ENCODE data around the gene GOLGB1.
"Not testable (repeated sequence)": the region's sequence is repeated elsewhere in the genome, so short reads cannot be mapped to it uniquely, and the experiment has no call there.

GOLGB1 gene

GRCh38 chr3:121743106-121743505 lies 6.4 kb downstream of the GOLGB1 start:
- not testable (repeated sequence) for H3K4ac ChIP-seq (ENCODE audit: low read depth in 1 of 2, low read length in 2 of 2); H2BK12ac ChIP-seq (ENCODE audit: low read length in 2 of 2); H2AFZ ChIP-seq (ENCODE audit: low read depth, low read length); H3K4me1 ChIP-seq (ENCODE audit: control insufficient read depth, insufficient read depth, low read depth, low read length); H2BK120ac ChIP-seq (ENCODE audit: low read depth, low read length); H2AK5ac ChIP-seq (ENCODE audit: low read length, severe bottlenecking); H3K4me3 ChIP-seq (ENCODE audit: insufficient read depth in 1 of 2, low read depth in 1 of 2, low read length in 2 of 2); DNase-seq; H4K91ac ChIP-seq (ENCODE audit: low read length); H3K9ac ChIP-seq (ENCODE audit: low read length); H3K27ac ChIP-seq (ENCODE audit: low read length, poor library complexity, severe bottlenecking); H3K79me1 ChIP-seq (replicated peaks; ENCODE audit: low read length, poor library complexity, severe bottlenecking); H2BK5ac ChIP-seq (ENCODE audit: low read depth, low read length, poor library complexity, severe bottlenecking); H3K9me3 ChIP-seq (ENCODE audit: control insufficient read depth, low read length); H3K4me2 ChIP-seq (ENCODE audit: low read length, poor library complexity, severe bottlenecking); H2BK15ac ChIP-seq (ENCODE audit: low read depth, poor library complexity, severe bottlenecking); H3K23ac ChIP-seq (ENCODE audit: low read length in 2 of 2); H4K8ac ChIP-seq (ENCODE audit: low read length); H3K18ac ChIP-seq (ENCODE audit: low read depth in 1 of 2, low read length in 2 of 2); H3K27me3 ChIP-seq (ENCODE audit: control insufficient read depth in 1 of 2, insufficient read depth in 1 of 2, low read length in 2 of 2); H3K14ac ChIP-seq (ENCODE audit: low read length in 2 of 2)
- peaks cover 0 to 16% of the 10 kb centered on the region in 2 experiments for H3K36me3 ChIP-seq (ENCODE audit: control insufficient read depth in 1 of 2, insufficient read depth in 2 of 2, low read depth in 1 of 2, low read length in 2 of 2)
- 93% methylated on average over 2 of the region's 2 CpGs for WGBS

DNA sequence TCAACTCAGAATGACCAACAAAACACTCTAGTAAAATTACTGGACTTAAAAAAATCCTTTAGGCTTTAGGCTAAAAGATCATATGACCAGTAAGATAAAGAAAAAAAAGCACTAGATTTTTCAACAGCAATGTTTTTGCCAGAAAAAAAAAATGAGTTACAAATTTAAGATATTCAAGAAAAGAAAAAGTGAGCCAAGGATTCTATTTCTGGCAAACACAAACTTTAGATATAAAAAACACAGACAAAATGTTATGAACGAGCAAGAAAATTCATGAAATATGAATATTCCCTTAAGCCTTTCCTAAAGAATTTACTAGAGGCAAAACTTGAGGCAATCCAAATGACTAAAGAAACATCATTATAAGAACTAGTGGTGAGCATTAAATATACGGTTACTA lies 8.6 kb downstream of the GOLGB1 start:
- WGBS: 100% methylated on average over 1 of the region's 2 CpGs
- Histone ChIP-seq H3K4me3 (ENCODE audit: insufficient read depth in 1 of 2, low read depth in 1 of 2, low read length in 2 of 2) (no peak overlapping the region), H3K27ac (ENCODE audit: low read length, poor library complexity, severe bottlenecking) (no peak overlapping the region), H3K18ac (ENCODE audit: low read depth in 1 of 2, low read length in 2 of 2) (no peak overlapping the region), H2AK5ac (ENCODE audit: low read length, severe bottlenecking) (no peak overlapping the region), H3K36me3 (ENCODE audit: control insufficient read depth in 1 of 2, insufficient read depth in 2 of 2, low read depth in 1 of 2, low read length in 2 of 2) (peaks cover 0 to 16% of the 10 kb centered on the region in 2 experiments), H2BK12ac (ENCODE audit: low read length in 2 of 2) (no peak overlapping the region), H3K14ac (ENCODE audit: low read length in 2 of 2) (no peak overlapping the region), H3K9me3 (ENCODE audit: control insufficient read depth, low read length) (no peaks in the 10 kb centered on the region), H3K79me1 (replicated peaks; ENCODE audit: low read length, poor library complexity, severe bottlenecking) (peaks cover 4% of the 10 kb centered on the region), H3K27me3 (ENCODE audit: control insufficient read depth in 1 of 2, insufficient read depth in 1 of 2, low read length in 2 of 2) (no peaks in the 10 kb centered on the region), H2BK120ac (ENCODE audit: low read depth, low read length) (no peak overlapping the region), H3K4ac (ENCODE audit: low read depth in 1 of 2, low read length in 2 of 2) (no peak overlapping the region), H2BK15ac (ENCODE audit: low read depth, poor library complexity, severe bottlenecking) (no peak overlapping the region), H2BK5ac (ENCODE audit: low read depth, low read length, poor library complexity, severe bottlenecking) (no peak overlapping the region), H4K8ac (ENCODE audit: low read length) (no peak overlapping the region), H3K23ac (ENCODE audit: low read length in 2 of 2) (no peak overlapping the region), H3K9ac (ENCODE audit: low read length) (no peak overlapping the region), H3K4me2 (ENCODE audit: low read length, poor library complexity, severe bottlenecking) (no peak overlapping the region), H3K4me1 (ENCODE audit: control insufficient read depth, insufficient read depth, low read depth, low read length) (no peaks in the 10 kb centered on the region), H2AFZ (ENCODE audit: low read depth, low read length) (no peak overlapping the region), H4K91ac (ENCODE audit: low read length) (no peak overlapping the region)
- DNase-seq: no peak

DNA sequence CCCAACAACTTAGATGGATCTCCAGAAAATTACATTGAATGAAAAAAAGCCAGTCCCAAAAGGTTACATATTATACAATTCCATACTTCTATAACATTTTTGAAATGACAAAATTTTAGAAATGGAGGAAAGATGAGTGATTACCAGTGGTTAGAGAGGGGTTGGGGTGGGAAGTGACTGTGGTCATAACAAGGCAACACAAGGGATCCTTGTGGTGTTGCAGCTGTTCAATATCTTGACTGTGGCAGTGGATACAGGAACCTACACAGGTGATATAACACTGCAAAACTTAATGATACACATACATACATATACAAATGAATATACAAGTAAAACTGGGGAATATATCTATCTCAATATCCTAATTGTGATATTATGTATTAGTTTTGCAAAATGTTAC lies 9.6 kb downstream of the GOLGB1 start:
- Histone ChIP-seq H3K18ac (ENCODE audit: low read depth in 1 of 2, low read length in 2 of 2) (no peak overlapping the region), H3K27me3 (ENCODE audit: control insufficient read depth in 1 of 2, insufficient read depth in 1 of 2, low read length in 2 of 2) (no peaks in the 10 kb centered on the region), H2BK120ac (ENCODE audit: low read depth, low read length) (no peak overlapping the region), H4K8ac (ENCODE audit: low read length) (no peak overlapping the region), H2BK15ac (ENCODE audit: low read depth, poor library complexity, severe bottlenecking) (no peak overlapping the region), H2BK5ac (ENCODE audit: low read depth, low read length, poor library complexity, severe bottlenecking) (no peak overlapping the region), H3K4ac (ENCODE audit: low read depth in 1 of 2, low read length in 2 of 2) (no peak overlapping the region), H4K91ac (ENCODE audit: low read length) (no peak overlapping the region), H3K23ac (ENCODE audit: low read length in 2 of 2) (no peak overlapping the region), H2BK12ac (ENCODE audit: low read length in 2 of 2) (no peak overlapping the region), H3K4me1 (ENCODE audit: control insufficient read depth, insufficient read depth, low read depth, low read length) (no peaks in the 10 kb centered on the region), H3K4me3 (ENCODE audit: insufficient read depth in 1 of 2, low read depth in 1 of 2, low read length in 2 of 2) (no peak overlapping the region), H3K4me2 (ENCODE audit: low read length, poor library complexity, severe bottlenecking) (no peak overlapping the region), H3K36me3 (ENCODE audit: control insufficient read depth in 1 of 2, insufficient read depth in 2 of 2, low read depth in 1 of 2, low read length in 2 of 2) (peaks cover 0 to 9% of the 10 kb centered on the region in 2 experiments), H3K9me3 (ENCODE audit: control insufficient read depth, low read length) (no peaks in the 10 kb centered on the region), H2AK5ac (ENCODE audit: low read length, severe bottlenecking) (no peak overlapping the region), H3K79me1 (replicated peaks; ENCODE audit: low read length, poor library complexity, severe bottlenecking) (peaks cover 4% of the 10 kb centered on the region), H2AFZ (ENCODE audit: low read depth, low read length) (no peak overlapping the region), H3K27ac (ENCODE audit: low read length, poor library complexity, severe bottlenecking) (no peak overlapping the region), H3K9ac (ENCODE audit: low read length) (no peak overlapping the region), H3K14ac (ENCODE audit: low read length in 2 of 2) (no peak overlapping the region)
- no peak for DNase-seq

- H3K14ac ChIP-seq (ENCODE audit: low read length in 2 of 2): no peak overlapping the region
- H2BK120ac ChIP-seq (ENCODE audit: low read depth, low read length): no peak overlapping the region
- DNase-seq: no peak
- H3K4me1 ChIP-seq (ENCODE audit: control insufficient read depth, insufficient read depth, low read depth, low read length): peaks cover 1% of the 10 kb centered on the region
- no peak overlapping the region for H4K8ac ChIP-seq (ENCODE audit: low read length)
- H2BK5ac ChIP-seq (ENCODE audit: low read depth, low read length, poor library complexity, severe bottlenecking): no peak overlapping the region
- no peaks in the 10 kb centered on the region for H3K9me3 ChIP-seq (ENCODE audit: control insufficient read depth, low read length)
- 86% methylated on average over 1 of the region's 4 CpGs for WGBS
- H2AFZ ChIP-seq (ENCODE audit: low read depth, low read length): no peak overlapping the region
- peaks cover 4% of the 10 kb centered on the region for H3K79me1 ChIP-seq (replicated peaks; ENCODE audit: low read length, poor library complexity, severe bottlenecking)
- no peak overlapping the region for H3K18ac ChIP-seq (ENCODE audit: low read depth in 1 of 2, low read length in 2 of 2)
- no peak overlapping the region for H3K4me3 ChIP-seq (ENCODE audit: insufficient read depth in 1 of 2, low read depth in 1 of 2, low read length in 2 of 2)
- H2BK12ac ChIP-seq (ENCODE audit: low read length in 2 of 2): no peak overlapping the region
- no peak overlapping the region for H2AK5ac ChIP-seq (ENCODE audit: low read length, severe bottlenecking)
- no peak overlapping the region for H3K4me2 ChIP-seq (ENCODE audit: low read length, poor library complexity, severe bottlenecking)
- H4K91ac ChIP-seq (ENCODE audit: low read length): no peak overlapping the region
- no peak overlapping the region for H2BK15ac ChIP-seq (ENCODE audit: low read depth, poor library complexity, severe bottlenecking)
- H3K4ac ChIP-seq (ENCODE audit: low read depth in 1 of 2, low read length in 2 of 2): no peak overlapping the region
- H3K27me3 ChIP-seq (ENCODE audit: control insufficient read depth in 1 of 2, insufficient read depth in 1 of 2, low read length in 2 of 2): no peaks in the 10 kb centered on the region
- peaks cover 0 to 6% of the 10 kb centered on the region in 2 experiments for H3K36me3 ChIP-seq (ENCODE audit: control insufficient read depth in 1 of 2, insufficient read depth in 2 of 2, low read depth in 1 of 2, low read length in 2 of 2)
- no peak overlapping the region for H3K9ac ChIP-seq (ENCODE audit: low read length)
- H3K23ac ChIP-seq (ENCODE audit: low read length in 2 of 2): no peak overlapping the region
- H3K27ac ChIP-seq (ENCODE audit: low read length, poor library complexity, severe bottlenecking): no peak overlapping the region
Measured at GRCh38 chr3:121737644-121738043, 11.9 kb downstream of the GOLGB1 start.
